HepG2 (cell line): ENCODE results near the gene MYO9A. TPM values are rescaled to one million over a fixed set of nuclear protein-coding genes. Genes with fewer than 3 reads are reported as not detected.
A peak's percentile ranks its signal among the peaks of the same experiment; 100 is the strongest.

ENCODE experiments used
- ATAC-seq: fragments of 200-7000 bp; cut with Tn5 transposase; 3 replicates; pipeline ENCODE4 v1.9.1; 2020; ENCODE audit warnings: mild to moderate bottlenecking, moderate library complexity
- BruUV-seq: library from RNA; stranded (reverse); fragments of 400-500 nt; replicated peaks from 2 replicates; lab custom pipeline; 2021; lab: Mats Ljungman, UMichigan
- CTCF ChIA-PET: fragments of 300-600 bp; formaldehyde crosslinking; extraction: SDS; loops from one replicate; lab custom pipeline; 2021; ENCODE audit warnings: low total read pairs, inconsistent platforms, low intra/inter-chr PET ratio; lab: Yijun Ruan, JAX
- POLR2A ChIA-PET: fragments of 350-600 bp; sonication (Branson Sonifier 250); formaldehyde crosslinking; loops from one replicate; lab custom pipeline; 2020; ENCODE audit warnings: antibody characterized with exemption, inconsistent platforms; lab: Yijun Ruan, JAX
- DNase-seq: peaks from one replicate; pipeline ENCODE4 v3.0.0-alpha.2; 2015; ENCODE audit warnings: low spot score
- FAIRE-seq: peaks from 3 replicates; lab custom pipeline; 2011; peaks lifted over from hg19 to GRCh38; lab: Jason Lieb, UNC
- H2AFZ ChIP-seq: one replicate; pipeline ENCODE4 v1.6.1; 2011; ENCODE audit warnings: low read length, inconsistent platforms
- H3K27ac ChIP-seq: fragments of 300-600 bp; 3 replicates; pipeline ENCODE4 v1.8.0; 2011; ENCODE audit warnings: mixed run types, mild to moderate bottlenecking, mixed read lengths, low read length, inconsistent platforms; ENCODE audit not compliant: insufficient read depth; ENCODE audit errors: extremely low read length
- H3K27me3 ChIP-seq, 2 experiments: fragments of 200-600 bp in 1 of 2; 2 replicates in 1 of 2; 3 replicates in 1 of 2; pipeline versions ENCODE4 v1.6.0 to v1.8.0; 2011; ENCODE audit warnings: low read length in 2 of 2, mild to moderate bottlenecking in 2 of 2, moderate library complexity in 2 of 2, inconsistent platforms in 1 of 2; ENCODE audit not compliant: insufficient read depth in 2 of 2, control insufficient read depth in 1 of 2
- H3K36me3 ChIP-seq, 2 experiments: fragments of 200-600 bp in 1 of 2; replicated peaks in 1 of 2; 2 replicates in 1 of 2; 3 replicates in 1 of 2; pipeline versions ENCODE4 v1.5.1 to v1.8.0; 2011; ENCODE audit warnings: low read length in 2 of 2, inconsistent platforms in 1 of 2; ENCODE audit not compliant: insufficient read depth in 2 of 2, control insufficient read depth in 1 of 2
- H3K4me1 ChIP-seq: 2 replicates; pipeline ENCODE4 v1.5.1; 2012; ENCODE audit warnings: low read length, inconsistent platforms; ENCODE audit not compliant: insufficient read depth
- H3K4me2 ChIP-seq: 2 replicates; pipeline ENCODE4 v1.6.0; 2011; ENCODE audit warnings: low read depth, low read length, inconsistent platforms
- H3K4me3 ChIP-seq, 3 experiments: fragments of 200-600 bp in 1 of 3; sonication (generic), shearing (Covaris generic) in 1 of 3; replicated peaks in 1 of 3; 2 replicates each; pipeline ENCODE4 v1.5.1; 2011 to 2016; ENCODE audit warnings: low read length in 3 of 3, inconsistent platforms in 2 of 3, low read depth in 2 of 3, mild to moderate bottlenecking in 2 of 3, control low read depth in 1 of 3, mixed read lengths in 1 of 3; ENCODE audit not compliant: insufficient read depth in 1 of 3
- H3K79me2 ChIP-seq: one replicate; pipeline ENCODE4 v1.6.1; 2011; ENCODE audit warnings: low read length, inconsistent platforms; ENCODE audit not compliant: insufficient read depth
- H3K9ac ChIP-seq: 2 replicates; pipeline ENCODE4 v1.6.0; 2011; ENCODE audit warnings: mild to moderate bottlenecking, low read depth, low read length, inconsistent platforms; ENCODE audit not compliant: insufficient read depth
- H3K9me3 ChIP-seq: 2 replicates; pipeline ENCODE4 v1.5.1; 2012; ENCODE audit warnings: mild to moderate bottlenecking, low read length
- H4K20me1 ChIP-seq: 2 replicates; pipeline ENCODE4 v1.6.0; 2011; ENCODE audit warnings: inconsistent platforms, mild to moderate bottlenecking, low read length, moderate library complexity; ENCODE audit not compliant: insufficient read depth
- KLF16 ChIP-seq, 2 experiments: sonication (generic) in 1 of 2; formaldehyde crosslinking in 1 of 2; IDR thresholded peaks; 2 replicates each; pipeline versions ENCODE4 v1.6.1 to v1.8.0; 2016 to 2023; ENCODE audit warnings: missing genetic modification reagents in 2 of 2, missing compliant biosample characterization in 1 of 2
- MAFF ChIP-seq: IDR thresholded peaks from 2 replicates; pipeline ENCODE4 v1.6.1; 2011; ENCODE audit warnings: low read depth, low read length, improper control_type of control experiment
- NONO ChIP-seq, 2 experiments: fragments of 450-650 bp in 1 of 2; sonication (generic) in 1 of 2; formaldehyde crosslinking in 1 of 2; IDR thresholded peaks in 1 of 2; conservative IDR thresholded peaks in 1 of 2; 2 replicates each; pipeline versions ENCODE4 v1.6.1 to v1.8.0; 2017 to 2022; ENCODE audit warnings: mild to moderate bottlenecking in 1 of 2, missing genetic modification reagents in 1 of 2, moderate library complexity in 1 of 2
- STAT5B ChIP-seq: sonication (generic); formaldehyde crosslinking; IDR thresholded peaks from 2 replicates; pipeline ENCODE4 v1.4.0; 2020; ENCODE audit warnings: missing genetic modification reagents
- ZBTB40 ChIP-seq, 2 experiments: fragments of 450-650 bp in 1 of 2; sonication (generic) in 1 of 2; formaldehyde crosslinking in 1 of 2; IDR thresholded peaks; 2 replicates each; pipeline versions ENCODE4 v1.6.1 to v1.8.0; 2016 to 2022; ENCODE audit warnings: antibody characterized with exemption in 1 of 2, mild to moderate bottlenecking in 1 of 2, missing genetic modification reagents in 1 of 2
- ZBTB8A ChIP-seq: sonication (generic); formaldehyde crosslinking; IDR thresholded peaks from 2 replicates; pipeline ENCODE4 v1.4.0; 2020; ENCODE audit warnings: mild to moderate bottlenecking, low read depth, missing genetic modification reagents, borderline replicate concordance
- ZNF282 ChIP-seq: fragments of 450-650 bp; IDR thresholded peaks from 2 replicates; pipeline ENCODE4 v1.6.1; 2018; ENCODE audit not compliant: partially characterized antibody
- ZNF691 ChIP-seq: sonication (generic); formaldehyde crosslinking; IDR thresholded peaks from 2 replicates; pipeline ENCODE4 v1.4.0; 2020; ENCODE audit warnings: missing genetic modification reagents, low read depth, mild to moderate bottlenecking, borderline replicate concordance
- ZUFSP ChIP-seq: sonication (generic); formaldehyde crosslinking; IDR thresholded peaks from 2 replicates; pipeline ENCODE4 v1.9.0; 2021; ENCODE audit warnings: missing genetic modification reagents, mild to moderate bottlenecking, borderline replicate concordance
- in situ Hi-C: cut with HindIII; loops from 2 replicates; pipeline ENCODE4 v1.10.0; 2017; ENCODE audit warnings: low pct_unique_long_range_greater_than_20kb; ENCODE audit not compliant: extremely low pct_ligation_motif_present
- intact Hi-C: fragments of 100-400 bp; cut with micrococcal nuclease; formaldehyde crosslinking; loops from one replicate; pipeline ENCODE4 v1.10.0; 2022; ENCODE audit not compliant: unreplicated experiment
- polyA plus RNA-seq, 8 experiments: library from polyadenylated mRNA; depleted of rRNA in 3 of 8; stranded (reverse) in 7 of 8; unstranded in 1 of 8; fragments of >200 nt; fragmentation: Illumina TruSeq in 4 of 8; extraction: Trizol in 4 of 8; gene quantifications; 2 replicates each; pipeline versions ENCODE4 v1.2.1 to v1.2.3, GENCODE V29; 2011 to 2016; ENCODE audit warnings: low read depth in 4 of 8, missing spikeins in 1 of 8, mixed read lengths in 1 of 8; ENCODE audit not compliant: insufficient read depth in 1 of 8
- total RNA-seq, 5 experiments: library from RNA; depleted of rRNA; stranded (reverse); fragments of >200 nt; fragmentation: Illumina TruSeq; extraction: Trizol; gene quantifications; 2 replicates each; pipeline ENCODE4 v1.2.3, GENCODE V29; 2016; ENCODE audit warnings: low read depth in 1 of 5

The MYO9A gene
- total and polyA plus RNA-seq, 2 of the 13 experiments (the other 11 are each of a cell fraction or from before 2014, with no cell fraction given), result 4.8 to 15.3 TPM

GRCh38 chr15:72130272-72130671 is 12.3 kb upstream of the MYO9A start (continued):
- TF ChIP-seq ZBTB40 (IDR thresholded peaks at IDR 0.05) (no peak; the same call in 1 of the 2 replicates), ZBTB40 (CRISPR knock-in tag; IDR thresholded peaks at IDR 0.05) (peak; percentile 65; the same call in 1 of the 2 replicates)

- no peak for ATAC-seq
- no peaks in the 10 kb centered on the region for H3K9me3 ChIP-seq
- no peaks in the 10 kb centered on the region for H3K36me3 ChIP-seq
- H4K20me1 ChIP-seq, result no peaks in the 10 kb centered on the region
- FAIRE-seq, result no peak
- ChIA-PET CTCF (no interaction called here), POLR2A (no interaction called here)
- intact Hi-C loops (no loop called here), in situ Hi-C loops (no loop called here)
- H3K4me2 ChIP-seq, result no peak overlapping the region
- H3K9ac ChIP-seq, result no peak overlapping the region
- no peak for DNase-seq
- 0 out of 2 replicates have a peak, but pooled peaks cover 10% of the 10 kb centered on the region for H3K4me1 ChIP-seq
- BruUV-seq, result no TSS peak
- H3K79me2 ChIP-seq, result no peaks in the 10 kb centered on the region
- H3K27me3 ChIP-seq, result no peaks in the 10 kb centered on the region
- no peak overlapping the region for H2AFZ ChIP-seq
- H3K27ac ChIP-seq, result no peak overlapping the region
- no peak overlapping the region for H3K4me3 ChIP-seq
- TF ChIP-seq ZNF282 (no peak), NONO (IDR thresholded peaks at IDR 0.05) (no peak), NONO (CRISPR knock-in tag; conservative IDR thresholded peaks at IDR 0.05) (no peak), ZNF691 (CRISPR knock-in tag) (no peak), MAFF (peak; percentile 55), KLF16 (CRISPR knock-in tag; IDR thresholded peaks at IDR 0.05) (no peak), ZBTB8A (CRISPR knock-in tag) (no peak), ZUFSP (no peak), STAT5B (no peak)
Measured at GRCh38 chr15:72128359-72128758, 10.4 kb upstream of the MYO9A start.
